NCI-H2196 treated with DMSO at 0.1 percent for 48 hours (cell line): ENCODE results near the gene TPCN2.
"Not testable (repeated sequence)": the region's sequence is repeated elsewhere in the genome, so short reads cannot be mapped to it uniquely, and the experiment has no call there.

Experiments
- DNase-seq: peaks from one replicate; lab custom pipeline; 2025; ENCODE audit not compliant: unreplicated experiment; lab: John Stamatoyannopoulos, UW

The TPCN2 gene

GRCh38 chr11:69048694-69049489 lies at the start of gene TPCN2:
TSS of gene TPCN2 (plus strand) at chr11:69048932. CDS start at chr11:69048998, 66 bp downstream.
- peak; percentile 83 for DNase-seq

- no peak for DNase-seq
Observed at GRCh38 chr11:68999093-68999747, 49.5 kb upstream of the TPCN2 start.

- not testable (repeated sequence) for DNase-seq
Observed at GRCh38 chr11:68999748-69000355, 48.9 kb upstream of the TPCN2 start.

- no peak for DNase-seq
Observed at GRCh38 chr11:69000391-69000790, 48.3 kb upstream of the TPCN2 start.

- DNase-seq = no peak
Observed at GRCh38 chr11:69000831-69001242, 47.9 kb upstream of the TPCN2 start.

- DNase-seq = no peak
Observed at GRCh38 chr11:69001243-69002081, 47.3 kb upstream of the TPCN2 start.

- no peak for DNase-seq
Observed at GRCh38 chr11:69002110-69002569, 46.6 kb upstream of the TPCN2 start.

GRCh38 chr11:69002570-69003231 lies 46.0 kb upstream of the TPCN2 start:
- no peak for DNase-seq

- no peak for DNase-seq
Observed at GRCh38 chr11:69003301-69003865, 45.3 kb upstream of the TPCN2 start.

GRCh38 chr11:69003866-69004367 lies 44.8 kb upstream of the TPCN2 start:
- no peak for DNase-seq

GRCh38 chr11:69004411-69005182 lies 44.1 kb upstream of the TPCN2 start:
- DNase-seq = no peak

- DNase-seq = no peak
Observed at GRCh38 chr11:69005183-69005630, 43.5 kb upstream of the TPCN2 start.

GRCh38 chr11:69005631-69006368 lies 42.9 kb upstream of the TPCN2 start:
- no peak for DNase-seq

GRCh38 chr11:69006816-69007215 lies 41.9 kb upstream of the TPCN2 start:
- DNase-seq = no peak

GRCh38 chr11:69007975-69008381 lies 40.8 kb upstream of the TPCN2 start:
- no peak for DNase-seq

- no peak for DNase-seq
Observed at GRCh38 chr11:69008737-69009440, 39.8 kb upstream of the TPCN2 start.

- no peak for DNase-seq
Observed at GRCh38 chr11:69009441-69010211, 39.1 kb upstream of the TPCN2 start.
